Trophoblast cell (in vitro differentiated cells and primary cell): ENCODE measurements around the gene ST6GALNAC3.

Source experiments
- DNase-seq, 2 donors: peaks; one replicate each; pipeline ENCODE4 v3.0.0-alpha.2; 2016
- H2AFZ ChIP-seq: 2 replicates; pipeline ENCODE4 v1.6.1; 2013; ENCODE audit warnings: low read length, moderate library complexity, mild to moderate bottlenecking; ENCODE audit not compliant: insufficient read depth, poor library complexity
- H2AK5ac ChIP-seq: 2 replicates; pipeline ENCODE4 v1.6.1; 2013; ENCODE audit warnings: mild to moderate bottlenecking, low read length
- H2BK120ac ChIP-seq: 2 replicates; pipeline ENCODE4 v1.6.1; 2013; ENCODE audit warnings: low read length, mild to moderate bottlenecking, moderate library complexity; ENCODE audit not compliant: insufficient read depth, poor library complexity
- H2BK12ac ChIP-seq: 2 replicates; pipeline ENCODE4 v1.6.1; 2013; ENCODE audit warnings: mild to moderate bottlenecking, low read length, moderate library complexity
- H2BK5ac ChIP-seq: 2 replicates; pipeline ENCODE4 v1.6.1; 2013; ENCODE audit warnings: low read length, low read depth, moderate library complexity, mild to moderate bottlenecking; ENCODE audit not compliant: poor library complexity
- H3K14ac ChIP-seq: 2 replicates; pipeline ENCODE4 v1.6.1; 2013; ENCODE audit warnings: mild to moderate bottlenecking, low read length
- H3K18ac ChIP-seq: 2 replicates; pipeline ENCODE4 v1.6.1; 2013; ENCODE audit warnings: mild to moderate bottlenecking, low read length
- H3K23ac ChIP-seq: 2 replicates; pipeline ENCODE4 v1.6.1; 2013; ENCODE audit warnings: low read length
- H3K27ac ChIP-seq: 2 replicates; pipeline ENCODE4 v1.5.1; 2013; ENCODE audit warnings: low read depth, mild to moderate bottlenecking, inconsistent platforms, low read length, moderate library complexity
- H3K27me3 ChIP-seq: 2 replicates; pipeline ENCODE4 v1.6.1; 2013; ENCODE audit warnings: inconsistent platforms, mild to moderate bottlenecking, low read length, moderate library complexity; ENCODE audit not compliant: insufficient read depth
- H3K36me3 ChIP-seq, 2 experiments: 1 replicate in 1 of 2; 2 replicates in 1 of 2; pipeline ENCODE4 v1.6.1; 2013; ENCODE audit warnings: low read length in 2 of 2, mild to moderate bottlenecking in 2 of 2, moderate library complexity in 1 of 2; ENCODE audit not compliant: insufficient read depth in 2 of 2, control insufficient read depth in 1 of 2
- H3K4ac ChIP-seq: 2 replicates; pipeline ENCODE4 v1.6.1; 2013; ENCODE audit warnings: low read depth, mild to moderate bottlenecking, low read length, moderate library complexity
- H3K4me1 ChIP-seq, 2 experiments: 1 replicate in 1 of 2; 2 replicates in 1 of 2; pipeline ENCODE4 v1.6.1; 2013; ENCODE audit warnings: low read length in 2 of 2, mild to moderate bottlenecking in 2 of 2, moderate library complexity in 1 of 2; ENCODE audit not compliant: insufficient read depth in 2 of 2, control insufficient read depth in 1 of 2
- H3K4me2 ChIP-seq: 2 replicates; pipeline ENCODE4 v1.6.1; 2013; ENCODE audit warnings: inconsistent platforms, mild to moderate bottlenecking, low read length, moderate library complexity
- H3K4me3 ChIP-seq: 2 replicates; pipeline ENCODE4 v1.5.1; 2013; ENCODE audit warnings: mild to moderate bottlenecking, low read depth, low read length, inconsistent platforms
- H3K79me1 ChIP-seq: one replicate; pipeline ENCODE4 v1.6.1; 2013; ENCODE audit warnings: low read length
- H3K79me2 ChIP-seq: 2 replicates; pipeline ENCODE4 v1.6.1; 2013; ENCODE audit warnings: low read length, mild to moderate bottlenecking; ENCODE audit not compliant: control insufficient read depth, insufficient read depth, poor library complexity
- H3K9ac ChIP-seq: 2 replicates; pipeline ENCODE4 v1.6.1; 2013; ENCODE audit warnings: mild to moderate bottlenecking, low read length
- H3K9me3 ChIP-seq: 2 replicates; pipeline ENCODE4 v1.6.1; 2013; ENCODE audit warnings: low read depth, mild to moderate bottlenecking, control low read depth, inconsistent platforms, low read length; ENCODE audit not compliant: insufficient read depth
- H4K12ac ChIP-seq: 2 replicates; pipeline ENCODE4 v1.6.1; 2013; ENCODE audit warnings: low read depth, mild to moderate bottlenecking, low read length, moderate library complexity
- H4K8ac ChIP-seq: 2 replicates; pipeline ENCODE4 v1.6.1; 2013; ENCODE audit warnings: low read depth, mild to moderate bottlenecking, low read length, moderate library complexity
- H4K91ac ChIP-seq: one replicate; pipeline ENCODE4 v1.6.1; 2013; ENCODE audit warnings: low read depth, mild to moderate bottlenecking, low read length, moderate library complexity
- WGBS: extraction: QIAGEN DNeasy Blood & Tissue Kit; methylation state at CpG from one replicate; pipeline ENCODE4 v1.1.7; 2013; ENCODE audit warnings: missing lambda C conversion rate; ENCODE audit not compliant: insufficient read length, insufficient coverage; ENCODE audit errors: extremely low coverage; 5-methylcytosine and 5-hydroxymethylcytosine counted together

Gene ST6GALNAC3

GRCh38 chr1:76189310-76189709 lies 114.8 kb downstream of the ST6GALNAC3 start:
- Histone ChIP-seq H4K12ac (no peak overlapping the region), H3K36me3 (no peaks in the 10 kb centered on the region), H2AFZ (no peak overlapping the region), H3K4me2 (no peak overlapping the region), H2BK5ac (no peak overlapping the region), H3K79me1 (no peaks in the 10 kb centered on the region), H2BK12ac (no peak overlapping the region), H3K9me3 (no peaks in the 10 kb centered on the region), H2AK5ac (no peak overlapping the region), H3K23ac (no peak overlapping the region), H3K4ac (no peak overlapping the region), H2BK120ac (no peak overlapping the region), H3K4me1 (no peaks in the 10 kb centered on the region), H3K9ac (no peak overlapping the region), H3K79me2 (no peaks in the 10 kb centered on the region), H4K8ac (no peak overlapping the region), H3K18ac (no peak overlapping the region), H3K27ac (no peak overlapping the region), H4K91ac (no peak overlapping the region), H3K27me3 (no peaks in the 10 kb centered on the region), H3K14ac (no peak overlapping the region), H3K4me3 (no peak overlapping the region)
- no CpG with 5 or more reads among the region's 2 CpGs for WGBS
- DNase-seq, result no peak

- Histone ChIP-seq H3K14ac (no peak overlapping the region), H2AK5ac (no peak overlapping the region), H4K8ac (no peak overlapping the region), H3K4me2 (no peak overlapping the region), H3K9ac (no peak overlapping the region), H3K4me1 (no peaks in the 10 kb centered on the region), H4K12ac (no peak overlapping the region), H3K27ac (no peak overlapping the region), H3K36me3 (no peaks in the 10 kb centered on the region), H3K18ac (no peak overlapping the region), H3K79me1 (no peaks in the 10 kb centered on the region), H2BK120ac (no peak overlapping the region), H3K4me3 (no peak overlapping the region), H3K23ac (no peak overlapping the region), H3K4ac (no peak overlapping the region), H3K27me3 (no peaks in the 10 kb centered on the region), H4K91ac (no peak overlapping the region), H3K79me2 (no peaks in the 10 kb centered on the region), H2BK12ac (no peak overlapping the region), H3K9me3 (no peaks in the 10 kb centered on the region), H2AFZ (no peak overlapping the region), H2BK5ac (no peak overlapping the region)
- no CpG with 5 or more reads among the region's 4 CpGs for WGBS
- no peak for DNase-seq
These were observed 116.3 kb downstream of the ST6GALNAC3 start for GRCh38 chr1:76190749-76191424.

GRCh38 chr1:76191561-76191960 lies 117.0 kb downstream of the ST6GALNAC3 start:
- no peak overlapping the region for H2BK120ac ChIP-seq
- H4K12ac ChIP-seq, result no peak overlapping the region
- no peak overlapping the region for H3K18ac ChIP-seq
- DNase-seq, result no peak
- H3K4me2 ChIP-seq, result no peak overlapping the region
- H3K27ac ChIP-seq, result no peak overlapping the region
- no peaks in the 10 kb centered on the region for H3K36me3 ChIP-seq
- H3K9ac ChIP-seq, result no peak overlapping the region
- no peaks in the 10 kb centered on the region for H3K9me3 ChIP-seq
- no peak overlapping the region for H2BK5ac ChIP-seq
- no peak overlapping the region for H2AFZ ChIP-seq
- no peak overlapping the region for H4K8ac ChIP-seq
- H3K14ac ChIP-seq, result no peak overlapping the region
- no peak overlapping the region for H4K91ac ChIP-seq
- H2BK12ac ChIP-seq, result no peak overlapping the region
- no peak overlapping the region for H3K23ac ChIP-seq
- no peaks in the 10 kb centered on the region for H3K79me1 ChIP-seq
- H2AK5ac ChIP-seq, result no peak overlapping the region
- no CpG with 5 or more reads among the region's 2 CpGs for WGBS
- no peak overlapping the region for H3K4me3 ChIP-seq
- no peaks in the 10 kb centered on the region for H3K79me2 ChIP-seq
- H3K4me1 ChIP-seq, result no peaks in the 10 kb centered on the region
- no peaks in the 10 kb centered on the region for H3K27me3 ChIP-seq
- no peak overlapping the region for H3K4ac ChIP-seq

GRCh38 chr1:76198452-76198851 lies 123.9 kb downstream of the ST6GALNAC3 start:
- Histone ChIP-seq H3K14ac (no peak overlapping the region), H2AFZ (no peak overlapping the region), H2BK5ac (no peak overlapping the region), H4K91ac (no peak overlapping the region), H3K27ac (no peak overlapping the region), H4K12ac (no peak overlapping the region), H3K23ac (no peak overlapping the region), H3K18ac (no peak overlapping the region), H3K4me2 (no peak overlapping the region), H3K79me2 (no peaks in the 10 kb centered on the region), H3K9ac (no peak overlapping the region), H3K79me1 (no peaks in the 10 kb centered on the region), H3K9me3 (no peaks in the 10 kb centered on the region), H3K4ac (no peak overlapping the region), H3K27me3 (no peaks in the 10 kb centered on the region), H3K36me3 (no peaks in the 10 kb centered on the region), H2BK12ac (no peak overlapping the region), H3K4me1 (no peaks in the 10 kb centered on the region), H3K4me3 (no peak overlapping the region), H2BK120ac (no peak overlapping the region), H2AK5ac (no peak overlapping the region), H4K8ac (no peak overlapping the region)
- WGBS, result no CpG with 5 or more reads among the region's 2 CpGs
- DNase-seq, result no peak
